ENCODE measurements around the gene EXOC4. TPM values are rescaled to one million over a fixed set of nuclear protein-coding genes. Genes with fewer than 3 reads are reported as not detected.

Gene EXOC4
- total RNA-seq, 1 experiment from 2014 or later, result 111 TPM

- Histone ChIP-seq H3K9me2 (replicated peaks; ENCODE audit: insufficient read depth, low read length) (no peaks in the 10 kb centered on the region), H4K20me1 (ENCODE audit: insufficient read depth, low read depth, low read length) (no peaks in the 10 kb centered on the region), H3K79me2 (ENCODE audit: low read length) (peaks cover 43% of the 10 kb centered on the region), H2AFZ (ENCODE audit: low read length) (no peak overlapping the region), H3K27ac (ENCODE audit: low read length) (no peak overlapping the region), H3K27me3 (ENCODE audit: low read length) (no peaks in the 10 kb centered on the region), H3K9me3 (ENCODE audit: low read length) (no peaks in the 10 kb centered on the region), H3K36me3 (ENCODE audit: insufficient read depth, low read length) (peaks cover 10% of the 10 kb centered on the region; the same call in 1 of the 2 replicates), H3K4me1 (ENCODE audit: low read length) (no peaks in the 10 kb centered on the region), H3K4me3 (ENCODE audit: low read length) (no peak overlapping the region), H3K9ac (ENCODE audit: low read length) (no peak overlapping the region), H3K4me2 (ENCODE audit: low read depth, low read length, poor library complexity, severe bottlenecking) (no peak overlapping the region)
- no peak for DNase-seq
These were observed 51.1 kb downstream of the EXOC4 start for GRCh38 chr7:133303931-133304330.

- Histone ChIP-seq H3K9me2 (replicated peaks; ENCODE audit: insufficient read depth, low read length) (no peaks in the 10 kb centered on the region), H3K36me3 (ENCODE audit: insufficient read depth, low read length) (peaks cover 10% of the 10 kb centered on the region; the same call in 1 of the 2 replicates), H3K4me3 (ENCODE audit: low read length) (no peak overlapping the region), H4K20me1 (ENCODE audit: insufficient read depth, low read depth, low read length) (no peaks in the 10 kb centered on the region), H3K27ac (ENCODE audit: low read length) (no peak overlapping the region), H3K79me2 (ENCODE audit: low read length) (no peaks in the 10 kb centered on the region), H3K9ac (ENCODE audit: low read length) (no peak overlapping the region), H3K9me3 (ENCODE audit: low read length) (no peaks in the 10 kb centered on the region), H3K27me3 (ENCODE audit: low read length) (no peaks in the 10 kb centered on the region), H3K4me2 (ENCODE audit: low read depth, low read length, poor library complexity, severe bottlenecking) (no peak overlapping the region), H3K4me1 (ENCODE audit: low read length) (no peaks in the 10 kb centered on the region), H2AFZ (ENCODE audit: low read length) (no peak overlapping the region)
- no peak for DNase-seq
These were observed 56.5 kb downstream of the EXOC4 start for GRCh38 chr7:133309333-133309732.

- no peak for DNase-seq
- H4K20me1 ChIP-seq (ENCODE audit: insufficient read depth, low read depth, low read length), result no peaks in the 10 kb centered on the region
- H3K9me2 ChIP-seq (replicated peaks; ENCODE audit: insufficient read depth, low read length), result no peaks in the 10 kb centered on the region
- no peaks in the 10 kb centered on the region for H3K79me2 ChIP-seq (ENCODE audit: low read length)
- no peak overlapping the region for H3K27ac ChIP-seq (ENCODE audit: low read length)
- H3K9ac ChIP-seq (ENCODE audit: low read length), result no peak overlapping the region
- no peak overlapping the region for H3K4me3 ChIP-seq (ENCODE audit: low read length)
- H3K4me1 ChIP-seq (ENCODE audit: low read length), result no peaks in the 10 kb centered on the region
- no peaks in the 10 kb centered on the region for H3K27me3 ChIP-seq (ENCODE audit: low read length)
- H3K4me2 ChIP-seq (ENCODE audit: low read depth, low read length, poor library complexity, severe bottlenecking), result no peak overlapping the region
- no peak overlapping the region for H2AFZ ChIP-seq (ENCODE audit: low read length)
- H3K9me3 ChIP-seq (ENCODE audit: low read length), result no peaks in the 10 kb centered on the region
- H3K36me3 ChIP-seq (ENCODE audit: insufficient read depth, low read length), result peaks cover 10% of the 10 kb centered on the region; the same call in 1 of the 2 replicates
These were observed 57.5 kb downstream of the EXOC4 start for GRCh38 chr7:133310232-133310862.

GRCh38 chr7:133313575-133313974, 60.7 kb downstream of the EXOC4 start:
- H3K27ac ChIP-seq (ENCODE audit: low read length), result no peak overlapping the region
- no peak overlapping the region for H3K4me2 ChIP-seq (ENCODE audit: low read depth, low read length, poor library complexity, severe bottlenecking)
- no peaks in the 10 kb centered on the region; the same call in 1 of the 2 replicates for H3K36me3 ChIP-seq (ENCODE audit: insufficient read depth, low read length)
- H2AFZ ChIP-seq (ENCODE audit: low read length), result no peak overlapping the region
- H3K9me2 ChIP-seq (replicated peaks; ENCODE audit: insufficient read depth, low read length), result no peaks in the 10 kb centered on the region
- no peaks in the 10 kb centered on the region for H3K27me3 ChIP-seq (ENCODE audit: low read length)
- no peaks in the 10 kb centered on the region for H3K9me3 ChIP-seq (ENCODE audit: low read length)
- no peaks in the 10 kb centered on the region for H3K4me1 ChIP-seq (ENCODE audit: low read length)
- DNase-seq, result no peak
- no peak overlapping the region for H3K9ac ChIP-seq (ENCODE audit: low read length)
- H4K20me1 ChIP-seq (ENCODE audit: insufficient read depth, low read depth, low read length), result no peaks in the 10 kb centered on the region
- no peaks in the 10 kb centered on the region for H3K79me2 ChIP-seq (ENCODE audit: low read length)
- H3K4me3 ChIP-seq (ENCODE audit: low read length), result no peak overlapping the region

- no peak overlapping the region for H3K4me3 ChIP-seq (ENCODE audit: low read length)
- no peak overlapping the region for H3K27ac ChIP-seq (ENCODE audit: low read length)
These were observed 61.2 kb downstream of the EXOC4 start for GRCh38 chr7:133314084-133314483.

GRCh38 chr7:133315332-133316040, 62.6 kb downstream of the EXOC4 start:
- Histone ChIP-seq H4K20me1 (ENCODE audit: insufficient read depth, low read depth, low read length) (no peaks in the 10 kb centered on the region), H3K9me3 (ENCODE audit: low read length) (no peaks in the 10 kb centered on the region), H3K27ac (ENCODE audit: low read length) (no peak overlapping the region), H3K79me2 (ENCODE audit: low read length) (peaks cover 15% of the 10 kb centered on the region), H3K4me2 (ENCODE audit: low read depth, low read length, poor library complexity, severe bottlenecking) (no peak overlapping the region), H2AFZ (ENCODE audit: low read length) (no peak overlapping the region), H3K27me3 (ENCODE audit: low read length) (no peaks in the 10 kb centered on the region), H3K36me3 (ENCODE audit: insufficient read depth, low read length) (peaks cover 11% of the 10 kb centered on the region), H3K4me3 (ENCODE audit: low read length) (no peak overlapping the region), H3K9ac (ENCODE audit: low read length) (no peak overlapping the region), H3K9me2 (replicated peaks; ENCODE audit: insufficient read depth, low read length) (no peaks in the 10 kb centered on the region), H3K4me1 (ENCODE audit: low read length) (no peaks in the 10 kb centered on the region)
- DNase-seq, result no peak

More at GRCh38 chr7:133314084-133314483, 61.2 kb downstream of the EXOC4 start:
- DNase-seq, result no peak
- H3K9me3 ChIP-seq (ENCODE audit: low read length), result no peaks in the 10 kb centered on the region
- H3K4me2 ChIP-seq (ENCODE audit: low read depth, low read length, poor library complexity, severe bottlenecking), result no peak overlapping the region
- H3K4me1 ChIP-seq (ENCODE audit: low read length), result no peaks in the 10 kb centered on the region
- no peaks in the 10 kb centered on the region for H3K27me3 ChIP-seq (ENCODE audit: low read length)
- no peaks in the 10 kb centered on the region; the same call in 1 of the 2 replicates for H3K36me3 ChIP-seq (ENCODE audit: insufficient read depth, low read length)
- H3K9ac ChIP-seq (ENCODE audit: low read length), result no peak overlapping the region
- no peaks in the 10 kb centered on the region for H4K20me1 ChIP-seq (ENCODE audit: insufficient read depth, low read depth, low read length)
- no peak overlapping the region for H2AFZ ChIP-seq (ENCODE audit: low read length)
- H3K79me2 ChIP-seq (ENCODE audit: low read length), result peaks cover 1% of the 10 kb centered on the region; the same call in 1 of the 2 replicates
- no peaks in the 10 kb centered on the region for H3K9me2 ChIP-seq (replicated peaks; ENCODE audit: insufficient read depth, low read length)

GRCh38 chr7:133319842-133320241, 67.0 kb downstream of the EXOC4 start:
- Histone ChIP-seq H3K4me3 (ENCODE audit: low read length) (no peak overlapping the region), H3K27me3 (ENCODE audit: low read length) (no peaks in the 10 kb centered on the region), H2AFZ (ENCODE audit: low read length) (no peak overlapping the region), H4K20me1 (ENCODE audit: insufficient read depth, low read depth, low read length) (no peaks in the 10 kb centered on the region), H3K79me2 (ENCODE audit: low read length) (peaks cover 19% of the 10 kb centered on the region), H3K4me2 (ENCODE audit: low read depth, low read length, poor library complexity, severe bottlenecking) (no peak overlapping the region), H3K4me1 (ENCODE audit: low read length) (no peaks in the 10 kb centered on the region), H3K9me2 (replicated peaks; ENCODE audit: insufficient read depth, low read length) (no peaks in the 10 kb centered on the region), H3K9me3 (ENCODE audit: low read length) (no peaks in the 10 kb centered on the region), H3K27ac (ENCODE audit: low read length) (no peak overlapping the region), H3K36me3 (ENCODE audit: insufficient read depth, low read length) (peaks cover 16% of the 10 kb centered on the region), H3K9ac (ENCODE audit: low read length) (no peak overlapping the region)
- no peak for DNase-seq

GRCh38 chr7:133320891-133321290, 68.0 kb downstream of the EXOC4 start:
- Histone ChIP-seq H3K4me3 (ENCODE audit: low read length) (no peak overlapping the region), H3K4me1 (ENCODE audit: low read length) (no peaks in the 10 kb centered on the region), H3K4me2 (ENCODE audit: low read depth, low read length, poor library complexity, severe bottlenecking) (no peak overlapping the region), H3K27me3 (ENCODE audit: low read length) (no peaks in the 10 kb centered on the region), H3K9ac (ENCODE audit: low read length) (no peak overlapping the region), H3K9me3 (ENCODE audit: low read length) (no peaks in the 10 kb centered on the region), H3K27ac (ENCODE audit: low read length) (no peak overlapping the region), H3K36me3 (ENCODE audit: insufficient read depth, low read length) (peaks cover 16% of the 10 kb centered on the region), H3K79me2 (ENCODE audit: low read length) (peaks cover 19% of the 10 kb centered on the region), H3K9me2 (replicated peaks; ENCODE audit: insufficient read depth, low read length) (no peaks in the 10 kb centered on the region), H2AFZ (ENCODE audit: low read length) (no peak overlapping the region), H4K20me1 (ENCODE audit: insufficient read depth, low read depth, low read length) (no peaks in the 10 kb centered on the region)
- DNase-seq, result no peak

All from Karpas-422 (cell line).